ENCODE measurements around the gene C13orf46. TPM values are rescaled to one million over a fixed set of nuclear protein-coding genes. Genes with fewer than 3 reads are reported as not detected.

The C13orf46 gene
- total RNA-seq, 1 experiment from 2014 or later: 0.33 TPM

GRCh38 chr13:113998781-113999617 is 25.1 kb upstream of the C13orf46 start:
- TF ChIP-seq CTCF (IDR thresholded peaks at IDR 0.05; ENCODE audit: unreplicated experiment): no peak
- intact Hi-C loops (cut with micrococcal nuclease; ENCODE audit: unreplicated experiment): no loop called here
- no peaks in the 10 kb centered on the region for H3K9me3 Mint-ChIP-seq (ENCODE audit: low read depth, unreplicated experiment)
- no peaks in the 10 kb centered on the region for H3K4me1 Mint-ChIP-seq (ENCODE audit: low read depth, unreplicated experiment)
- no peak for DNase-seq
- BruUV-seq (replicated peaks): no TSS peak
- H3K4me3 Mint-ChIP-seq (ENCODE audit: low read depth, unreplicated experiment): no peak overlapping the region
- H3K36me3 Mint-ChIP-seq (ENCODE audit: insufficient read depth, unreplicated experiment): no peaks in the 10 kb centered on the region
- H3K27me3 Mint-ChIP-seq (ENCODE audit: unreplicated experiment): no peaks in the 10 kb centered on the region
- no peak overlapping the region for H3K27ac Mint-ChIP-seq (ENCODE audit: unreplicated experiment)
- CTCF ChIA-PET: no interaction called here

GRCh38 chr13:113997845-113998751 is 24.2 kb upstream of the C13orf46 start:
- intact Hi-C loops (cut with micrococcal nuclease; ENCODE audit: unreplicated experiment): no loop called here
- Mint-ChIP-seq H3K9me3 (ENCODE audit: low read depth, unreplicated experiment) (no peaks in the 10 kb centered on the region), H3K4me3 (ENCODE audit: low read depth, unreplicated experiment) (no peak overlapping the region), H3K4me1 (ENCODE audit: low read depth, unreplicated experiment) (no peaks in the 10 kb centered on the region), H3K36me3 (ENCODE audit: insufficient read depth, unreplicated experiment) (no peaks in the 10 kb centered on the region), H3K27me3 (ENCODE audit: unreplicated experiment) (no peaks in the 10 kb centered on the region), H3K27ac (ENCODE audit: unreplicated experiment) (no peak overlapping the region)
- CTCF ChIA-PET: no interaction called here
- no TSS peak for BruUV-seq (replicated peaks)
- no peak for DNase-seq
- TF ChIP-seq CTCF (IDR thresholded peaks at IDR 0.05; ENCODE audit: unreplicated experiment): no peak

- no peak overlapping the region for H3K27ac Mint-ChIP-seq (ENCODE audit: unreplicated experiment)
- H3K36me3 Mint-ChIP-seq (ENCODE audit: insufficient read depth, unreplicated experiment): no peaks in the 10 kb centered on the region
- intact Hi-C loops (cut with micrococcal nuclease; ENCODE audit: unreplicated experiment): no loop called here
- H3K4me3 Mint-ChIP-seq (ENCODE audit: low read depth, unreplicated experiment): no peak overlapping the region
- no TSS peak for BruUV-seq (replicated peaks)
- TF ChIP-seq CTCF (IDR thresholded peaks at IDR 0.05; ENCODE audit: unreplicated experiment): no peak
- DNase-seq: no peak
- H3K9me3 Mint-ChIP-seq (ENCODE audit: low read depth, unreplicated experiment): no peaks in the 10 kb centered on the region
- no peaks in the 10 kb centered on the region for H3K27me3 Mint-ChIP-seq (ENCODE audit: unreplicated experiment)
- no peaks in the 10 kb centered on the region for H3K4me1 Mint-ChIP-seq (ENCODE audit: low read depth, unreplicated experiment)
- CTCF ChIA-PET: no interaction called here
These were observed 23.3 kb upstream of the C13orf46 start for GRCh38 chr13:113996912-113997745.
